ENCODE measurements around the gene PACS2. TPM values are rescaled to one million over a fixed set of nuclear protein-coding genes. Genes with fewer than 3 reads are reported as not detected.

The PACS2 gene
- total and polyA plus RNA-seq, 4 donors = 5.1 to 21.9 (median 9.8) TPM

DNA sequence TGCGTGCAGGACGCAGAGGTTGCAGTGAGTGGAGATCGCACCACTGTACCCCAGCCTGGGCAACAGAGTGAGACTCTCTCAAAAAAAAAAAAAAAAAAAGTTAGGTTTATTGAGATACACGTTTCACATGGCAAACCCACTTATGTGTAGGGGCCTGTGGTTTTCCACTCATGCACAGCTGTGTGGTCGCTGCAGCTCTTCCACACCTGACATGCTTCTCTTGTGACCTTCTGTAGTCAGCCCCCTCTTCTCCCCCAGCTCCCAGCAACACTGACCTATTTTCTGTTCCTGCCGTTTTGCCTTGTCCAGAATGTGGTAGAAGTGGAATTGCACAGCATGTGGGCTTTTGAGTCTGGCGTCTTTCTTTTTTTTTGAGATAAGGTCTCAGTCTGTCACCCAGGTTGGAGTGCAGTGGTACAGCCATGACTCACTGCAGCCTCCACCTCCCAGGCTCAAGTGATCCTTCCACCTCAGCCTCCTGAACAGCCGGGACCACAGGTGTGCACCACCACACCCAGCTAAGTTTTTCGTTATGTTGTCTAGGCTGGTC is 113.5 kb downstream of the PACS2 start:
- Histone ChIP-seq H3K27me3 (ENCODE audit: control insufficient read depth in 4 of 4, insufficient read depth in 4 of 4, low read length in 3 of 4) (no peaks in the 10 kb centered on the region), H3K27ac (ENCODE audit: low read depth in 1 of 2, low read length in 2 of 2) (no peak overlapping the region), H3K9ac (ENCODE audit: low read depth in 1 of 2, low read length in 2 of 2) (no peak overlapping the region), H3K4me1 (ENCODE audit: control insufficient read depth in 4 of 4, insufficient read depth in 4 of 4, low read length in 3 of 4) (peaks cover 6 to 20% (median 10%) of the 10 kb centered on the region in 4 donors), H3K36me3 (ENCODE audit: control insufficient read depth in 4 of 4, insufficient read depth in 3 of 4, low read depth in 1 of 4, low read length in 3 of 4) (peaks cover 0 to 6% (median 2%) of the 10 kb centered on the region in 4 donors), H3K4me3 (ENCODE audit: low read depth in 1 of 3, low read length in 3 of 3) (no peak overlapping the region), H3K9me3 (ENCODE audit: control insufficient read depth in 4 of 4, low read length in 3 of 4) (no peaks in the 10 kb centered on the region)
- TF ChIP-seq FOXA2 (IDR thresholded peaks at IDR 0.05) (no peak), EGR1 (IDR thresholded peaks at IDR 0.05; ENCODE audit: low read depth in 2 of 2) (no peak), RXRA (IDR thresholded peaks at IDR 0.05) (no peak), RAD21 (IDR thresholded peaks at IDR 0.05) (no peak), FOXA1 (IDR thresholded peaks at IDR 0.05) (no peak), JUND (IDR thresholded peaks at IDR 0.05) (no peak), TAF1 (conservative IDR thresholded peaks at IDR 0.05) (no peak), HNF4G (IDR thresholded peaks at IDR 0.05) (no peak), GABPA (IDR thresholded peaks at IDR 0.05 in 1 of 2, conservative IDR thresholded peaks at IDR 0.05 in 1 of 2) (no peak), SP1 (IDR thresholded peaks at IDR 0.05) (no peak), YY1 (IDR thresholded peaks at IDR 0.05) (no peak), NR2F2 (IDR thresholded peaks at IDR 0.05) (no peak), HNF4A (conservative IDR thresholded peaks at IDR 0.05) (no peak)
- TF ChIP-seq, protein P1, sequence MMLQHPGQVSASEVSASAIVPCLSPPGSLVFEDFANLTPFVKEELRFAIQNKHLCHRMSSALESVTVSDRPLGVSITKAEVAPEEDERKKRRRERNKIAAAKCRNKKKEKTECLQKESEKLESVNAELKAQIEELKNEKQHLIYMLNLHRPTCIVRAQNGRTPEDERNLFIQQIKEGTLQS (IDR thresholded peaks at IDR 0.05) = no peak
- TF ChIP-seq, protein P2, sequence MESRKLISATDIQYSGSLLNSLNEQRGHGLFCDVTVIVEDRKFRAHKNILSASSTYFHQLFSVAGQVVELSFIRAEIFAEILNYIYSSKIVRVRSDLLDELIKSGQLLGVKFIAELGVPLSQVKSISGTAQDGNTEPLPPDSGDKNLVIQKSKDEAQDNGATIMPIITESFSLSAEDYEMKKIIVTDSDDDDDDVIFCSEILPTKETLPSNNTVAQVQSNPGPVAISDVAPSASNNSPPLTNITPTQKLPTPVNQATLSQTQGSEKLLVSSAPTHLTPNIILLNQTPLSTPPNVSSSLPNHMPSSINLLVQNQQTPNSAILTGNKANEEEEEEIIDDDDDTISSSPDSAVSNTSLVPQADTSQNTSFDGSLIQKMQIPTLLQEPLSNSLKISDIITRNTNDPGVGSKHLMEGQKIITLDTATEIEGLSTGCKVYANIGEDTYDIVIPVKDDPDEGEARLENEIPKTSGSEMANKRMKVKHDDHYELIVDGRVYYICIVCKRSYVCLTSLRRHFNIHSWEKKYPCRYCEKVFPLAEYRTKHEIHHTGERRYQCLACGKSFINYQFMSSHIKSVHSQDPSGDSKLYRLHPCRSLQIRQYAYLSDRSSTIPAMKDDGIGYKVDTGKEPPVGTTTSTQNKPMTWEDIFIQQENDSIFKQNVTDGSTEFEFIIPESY (IDR thresholded peaks at IDR 0.05) = no peak
- TF ChIP-seq, protein P3, sequence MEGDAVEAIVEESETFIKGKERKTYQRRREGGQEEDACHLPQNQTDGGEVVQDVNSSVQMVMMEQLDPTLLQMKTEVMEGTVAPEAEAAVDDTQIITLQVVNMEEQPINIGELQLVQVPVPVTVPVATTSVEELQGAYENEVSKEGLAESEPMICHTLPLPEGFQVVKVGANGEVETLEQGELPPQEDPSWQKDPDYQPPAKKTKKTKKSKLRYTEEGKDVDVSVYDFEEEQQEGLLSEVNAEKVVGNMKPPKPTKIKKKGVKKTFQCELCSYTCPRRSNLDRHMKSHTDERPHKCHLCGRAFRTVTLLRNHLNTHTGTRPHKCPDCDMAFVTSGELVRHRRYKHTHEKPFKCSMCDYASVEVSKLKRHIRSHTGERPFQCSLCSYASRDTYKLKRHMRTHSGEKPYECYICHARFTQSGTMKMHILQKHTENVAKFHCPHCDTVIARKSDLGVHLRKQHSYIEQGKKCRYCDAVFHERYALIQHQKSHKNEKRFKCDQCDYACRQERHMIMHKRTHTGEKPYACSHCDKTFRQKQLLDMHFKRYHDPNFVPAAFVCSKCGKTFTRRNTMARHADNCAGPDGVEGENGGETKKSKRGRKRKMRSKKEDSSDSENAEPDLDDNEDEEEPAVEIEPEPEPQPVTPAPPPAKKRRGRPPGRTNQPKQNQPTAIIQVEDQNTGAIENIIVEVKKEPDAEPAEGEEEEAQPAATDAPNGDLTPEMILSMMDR (IDR thresholded peaks at IDR 0.05; ENCODE audit: low read depth, low read length, missing input control) = no peak
- TF ChIP-seq, protein P4, sequence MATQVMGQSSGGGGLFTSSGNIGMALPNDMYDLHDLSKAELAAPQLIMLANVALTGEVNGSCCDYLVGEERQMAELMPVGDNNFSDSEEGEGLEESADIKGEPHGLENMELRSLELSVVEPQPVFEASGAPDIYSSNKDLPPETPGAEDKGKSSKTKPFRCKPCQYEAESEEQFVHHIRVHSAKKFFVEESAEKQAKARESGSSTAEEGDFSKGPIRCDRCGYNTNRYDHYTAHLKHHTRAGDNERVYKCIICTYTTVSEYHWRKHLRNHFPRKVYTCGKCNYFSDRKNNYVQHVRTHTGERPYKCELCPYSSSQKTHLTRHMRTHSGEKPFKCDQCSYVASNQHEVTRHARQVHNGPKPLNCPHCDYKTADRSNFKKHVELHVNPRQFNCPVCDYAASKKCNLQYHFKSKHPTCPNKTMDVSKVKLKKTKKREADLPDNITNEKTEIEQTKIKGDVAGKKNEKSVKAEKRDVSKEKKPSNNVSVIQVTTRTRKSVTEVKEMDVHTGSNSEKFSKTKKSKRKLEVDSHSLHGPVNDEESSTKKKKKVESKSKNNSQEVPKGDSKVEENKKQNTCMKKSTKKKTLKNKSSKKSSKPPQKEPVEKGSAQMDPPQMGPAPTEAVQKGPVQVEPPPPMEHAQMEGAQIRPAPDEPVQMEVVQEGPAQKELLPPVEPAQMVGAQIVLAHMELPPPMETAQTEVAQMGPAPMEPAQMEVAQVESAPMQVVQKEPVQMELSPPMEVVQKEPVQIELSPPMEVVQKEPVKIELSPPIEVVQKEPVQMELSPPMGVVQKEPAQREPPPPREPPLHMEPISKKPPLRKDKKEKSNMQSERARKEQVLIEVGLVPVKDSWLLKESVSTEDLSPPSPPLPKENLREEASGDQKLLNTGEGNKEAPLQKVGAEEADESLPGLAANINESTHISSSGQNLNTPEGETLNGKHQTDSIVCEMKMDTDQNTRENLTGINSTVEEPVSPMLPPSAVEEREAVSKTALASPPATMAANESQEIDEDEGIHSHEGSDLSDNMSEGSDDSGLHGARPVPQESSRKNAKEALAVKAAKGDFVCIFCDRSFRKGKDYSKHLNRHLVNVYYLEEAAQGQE (IDR thresholded peaks at IDR 0.05) = no peak
- TF ChIP-seq, protein P5, sequence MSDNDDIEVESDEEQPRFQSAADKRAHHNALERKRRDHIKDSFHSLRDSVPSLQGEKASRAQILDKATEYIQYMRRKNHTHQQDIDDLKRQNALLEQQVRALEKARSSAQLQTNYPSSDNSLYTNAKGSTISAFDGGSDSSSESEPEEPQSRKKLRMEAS (IDR thresholded peaks at IDR 0.05) = no peak
- 94% methylated on average over 9 of the region's 9 CpGs for WGBS
- DNase-seq (ENCODE audit: low spot score) = no peak
